Breast epithelium (tissue), 4 donors: ENCODE data around the gene BDKRB2. TPM values are rescaled to one million over a fixed set of nuclear protein-coding genes. Genes with fewer than 3 reads are reported as not detected.

Source experiments
- DNase-seq, 2 donors: peaks; one replicate each; pipeline ENCODE4 v3.0.0-alpha.2; 2019; ENCODE audit warnings: low spot score in 2 of 2
- H3K27ac ChIP-seq, 2 donors: fragments of 200-600 bp; sonication (generic) in 1 of 2; one replicate each; pipeline ENCODE4 v1.5.1; 2016 to 2019; ENCODE audit warnings: mild to moderate bottlenecking in 1 of 2
- H3K27me3 ChIP-seq, 2 donors: fragments of 200-600 bp; sonication (generic) in 1 of 2; one replicate each; pipeline versions ENCODE4 v1.5.1 to v1.6.0; 2017 to 2019; ENCODE audit warnings: control low read depth in 1 of 2, mild to moderate bottlenecking in 1 of 2
- H3K36me3 ChIP-seq: fragments of 200-600 bp; one replicate; pipeline ENCODE4 v1.5.1; 2019
- H3K4me1 ChIP-seq, 2 donors: fragments of 200-600 bp; sonication (generic); one replicate each; pipeline ENCODE4 v1.5.1; 2016 to 2019; ENCODE audit warnings: control low read depth in 1 of 2
- H3K4me3 ChIP-seq, 3 donors: fragments of 200-600 bp; sonication (generic); 1 replicate in 2 of 3; 2 replicates in 1 of 3; pipeline ENCODE4 v1.5.1; 2016 to 2019; ENCODE audit warnings: mild to moderate bottlenecking in 3 of 3, moderate library complexity in 2 of 3
- H3K9me3 ChIP-seq, 2 donors: fragments of 200-600 bp; sonication (generic) in 1 of 2; one replicate each; pipeline ENCODE4 v1.5.1; 2016 to 2019; ENCODE audit warnings: control low read depth in 1 of 2
- POLR2A ChIP-seq: fragments of 450-650 bp; IDR thresholded peaks from one replicate; pipeline ENCODE4 v1.6.1; 2016; ENCODE audit warnings: antibody characterized with exemption, mild to moderate bottlenecking, moderate library complexity
- POLR2AphosphoS5 ChIP-seq, 3 donors: sonication (generic); formaldehyde crosslinking; IDR thresholded peaks; one replicate each; pipeline ENCODE4 v1.6.1; 2017; ENCODE audit warnings: antibody characterized with exemption in 3 of 3
- intact Hi-C: fragments of 100-400 bp; cut with DNase I; formaldehyde crosslinking; loops from one replicate; pipeline ENCODE4 v1.15.1; 2023; ENCODE audit warnings: low total_unique reads
- total RNA-seq, 3 donors: library from RNA; depleted of rRNA; stranded (reverse); fragments of >200 nt; gene quantifications; one replicate each; pipeline ENCODE4 v1.1.0, GENCODE V29; 2016
- TF ChIP-seq, protein P1 (sequence below), 3 donors: fragments of 450-650 bp; IDR thresholded peaks; one replicate each; pipeline ENCODE4 v1.5.1; 2016 to 2017; ENCODE audit warnings: antibody characterized with exemption in 3 of 3, mild to moderate bottlenecking in 3 of 3, moderate library complexity in 3 of 3

The BDKRB2 gene
- total RNA-seq, 3 donors from 2014 or later: 1.1 to 5.6 (median 4.2) TPM

DNA sequence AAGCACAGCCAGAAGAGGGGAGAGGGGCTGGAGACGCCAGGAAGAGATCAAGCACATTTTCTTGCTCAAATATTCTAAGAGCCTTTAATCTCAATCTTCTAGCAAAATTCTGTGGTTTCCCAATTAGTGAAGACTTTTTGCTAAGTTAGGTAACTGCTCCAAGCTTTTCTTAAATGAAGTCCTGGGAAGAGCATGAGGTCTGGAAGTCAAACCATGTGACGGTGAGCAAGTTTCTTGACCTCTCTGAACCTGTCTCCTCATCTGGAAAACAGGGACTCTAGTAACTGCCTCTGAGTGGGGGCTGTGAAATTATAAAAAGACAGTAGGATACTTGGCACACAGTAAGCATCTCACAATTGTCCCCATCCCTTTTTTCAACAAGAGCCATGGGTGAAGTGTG, 75.5 kb downstream of the BDKRB2 start:
- Histone ChIP-seq H3K36me3 (no peaks in the 10 kb centered on the region), H3K9me3 (peaks cover 12 to 15% of the 10 kb centered on the region in 2 donors), H3K4me3 (no peak overlapping the region), H3K27ac (no peak overlapping the region), H3K27me3 (no peaks in the 10 kb centered on the region), H3K4me1 (no peaks in the 10 kb centered on the region)
- no peak for DNase-seq
- TF ChIP-seq POLR2AphosphoS5 (IDR thresholded peaks at IDR 0.05) (no peak), POLR2A (no peak)
- TF ChIP-seq, protein P1, sequence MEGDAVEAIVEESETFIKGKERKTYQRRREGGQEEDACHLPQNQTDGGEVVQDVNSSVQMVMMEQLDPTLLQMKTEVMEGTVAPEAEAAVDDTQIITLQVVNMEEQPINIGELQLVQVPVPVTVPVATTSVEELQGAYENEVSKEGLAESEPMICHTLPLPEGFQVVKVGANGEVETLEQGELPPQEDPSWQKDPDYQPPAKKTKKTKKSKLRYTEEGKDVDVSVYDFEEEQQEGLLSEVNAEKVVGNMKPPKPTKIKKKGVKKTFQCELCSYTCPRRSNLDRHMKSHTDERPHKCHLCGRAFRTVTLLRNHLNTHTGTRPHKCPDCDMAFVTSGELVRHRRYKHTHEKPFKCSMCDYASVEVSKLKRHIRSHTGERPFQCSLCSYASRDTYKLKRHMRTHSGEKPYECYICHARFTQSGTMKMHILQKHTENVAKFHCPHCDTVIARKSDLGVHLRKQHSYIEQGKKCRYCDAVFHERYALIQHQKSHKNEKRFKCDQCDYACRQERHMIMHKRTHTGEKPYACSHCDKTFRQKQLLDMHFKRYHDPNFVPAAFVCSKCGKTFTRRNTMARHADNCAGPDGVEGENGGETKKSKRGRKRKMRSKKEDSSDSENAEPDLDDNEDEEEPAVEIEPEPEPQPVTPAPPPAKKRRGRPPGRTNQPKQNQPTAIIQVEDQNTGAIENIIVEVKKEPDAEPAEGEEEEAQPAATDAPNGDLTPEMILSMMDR (IDR thresholded peaks at IDR 0.05): no peak
- intact Hi-C loops: no loop called here

DNA sequence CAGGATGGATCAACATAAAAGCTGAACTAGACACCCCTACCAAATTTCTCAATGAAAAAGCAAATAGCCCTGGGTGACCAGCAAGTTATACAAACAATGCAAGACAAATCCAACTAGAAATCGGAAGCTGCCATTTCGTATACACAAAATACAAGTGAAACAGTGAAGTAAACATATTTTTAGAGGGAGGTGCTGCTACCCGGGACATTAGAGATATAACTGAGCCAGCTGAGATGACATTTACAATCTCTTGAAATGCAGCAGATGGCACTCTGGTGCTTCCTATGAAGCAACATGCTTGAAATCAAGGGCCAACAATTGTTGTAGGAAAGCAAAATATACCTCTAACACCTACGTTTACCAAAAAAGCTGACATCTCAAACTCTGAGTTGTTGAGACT, 76.8 kb downstream of the BDKRB2 start:
- intact Hi-C loops: no loop called here
- no peaks in the 10 kb centered on the region for H3K36me3 ChIP-seq
- no peaks in the 10 kb centered on the region for H3K27me3 ChIP-seq
- DNase-seq: no peak
- H3K4me1 ChIP-seq: no peaks in the 10 kb centered on the region
- H3K4me3 ChIP-seq: no peak overlapping the region
- no peak overlapping the region for H3K27ac ChIP-seq
- TF ChIP-seq POLR2A (no peak), POLR2AphosphoS5 (IDR thresholded peaks at IDR 0.05) (no peak)
- TF ChIP-seq, protein P1 (IDR thresholded peaks at IDR 0.05): no peak
- H3K9me3 ChIP-seq: peaks cover 12 to 15% of the 10 kb centered on the region in 2 donors

DNA sequence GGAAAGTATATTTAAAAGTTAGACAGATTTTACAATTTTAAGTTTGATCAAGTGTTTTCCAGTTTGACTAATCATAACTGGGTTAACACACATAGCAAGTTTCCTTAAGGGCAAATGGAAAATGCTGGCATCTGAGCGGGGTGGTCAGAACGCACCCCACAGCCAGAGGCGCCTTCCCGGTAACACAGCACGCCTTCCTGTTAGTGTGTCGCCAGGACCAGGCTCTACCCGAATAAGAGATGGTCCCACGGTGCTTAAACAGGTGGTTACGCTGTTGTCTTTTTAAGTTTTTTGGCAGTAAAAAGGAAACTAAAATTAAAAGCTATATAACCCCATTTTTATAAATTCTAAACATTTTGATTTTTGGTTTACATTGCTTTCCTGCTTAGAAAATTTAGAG, 79.4 kb downstream of the BDKRB2 start:
- intact Hi-C loops: no loop called here
- no peaks in the 10 kb centered on the region for H3K36me3 ChIP-seq
- TF ChIP-seq POLR2A (no peak), POLR2AphosphoS5 (IDR thresholded peaks at IDR 0.05) (no peak)
- TF ChIP-seq, protein P1 (IDR thresholded peaks at IDR 0.05): no peak
- H3K4me1 ChIP-seq: no peaks in the 10 kb centered on the region
- DNase-seq: no peak
- no peaks in the 10 kb centered on the region for H3K9me3 ChIP-seq
- H3K4me3 ChIP-seq: no peak overlapping the region
- H3K27ac ChIP-seq: no peak overlapping the region
- no peaks in the 10 kb centered on the region for H3K27me3 ChIP-seq

GRCh38 chr14:96284430-96284829, 79.8 kb downstream of the BDKRB2 start:
- H3K4me1 ChIP-seq: no peaks in the 10 kb centered on the region
- H3K27ac ChIP-seq: no peak overlapping the region
- H3K36me3 ChIP-seq: no peaks in the 10 kb centered on the region
- no peak for DNase-seq
- no peak overlapping the region for H3K4me3 ChIP-seq
- H3K27me3 ChIP-seq: no peaks in the 10 kb centered on the region
- intact Hi-C loops: no loop called here
- TF ChIP-seq, protein P1 (IDR thresholded peaks at IDR 0.05): no peak
- no peak for TF ChIP-seq POLR2AphosphoS5 (IDR thresholded peaks at IDR 0.05)
- TF ChIP-seq POLR2A: no peak
- no peaks in the 10 kb centered on the region for H3K9me3 ChIP-seq

GRCh38 chr14:96285667-96286066, 81.0 kb downstream of the BDKRB2 start:
- intact Hi-C loops: loop anchor here (5.0 kb wide), 1 partner anchor 1843 kb away; no protein-coding TSS in a partner anchor
- Histone ChIP-seq H3K36me3 (no peaks in the 10 kb centered on the region), H3K27ac (no peak overlapping the region), H3K27me3 (no peaks in the 10 kb centered on the region), H3K9me3 (no peaks in the 10 kb centered on the region), H3K4me1 (no peaks in the 10 kb centered on the region), H3K4me3 (no peak overlapping the region)
- TF ChIP-seq, protein P1 (IDR thresholded peaks at IDR 0.05): no peak
- no peak for TF ChIP-seq POLR2A
- no peak for TF ChIP-seq POLR2AphosphoS5 (IDR thresholded peaks at IDR 0.05)
- no peak for DNase-seq
